ENCODE results near the gene SYT17. TPM values are rescaled to one million over a fixed set of nuclear protein-coding genes. Genes with fewer than 3 reads are reported as not detected.
A peak's percentile ranks its signal among the peaks of the same experiment; 100 is the strongest.

Gene SYT17
- total RNA-seq, 2 donors from 2014 or later: 3.9 to 9.2 TPM

DNA sequence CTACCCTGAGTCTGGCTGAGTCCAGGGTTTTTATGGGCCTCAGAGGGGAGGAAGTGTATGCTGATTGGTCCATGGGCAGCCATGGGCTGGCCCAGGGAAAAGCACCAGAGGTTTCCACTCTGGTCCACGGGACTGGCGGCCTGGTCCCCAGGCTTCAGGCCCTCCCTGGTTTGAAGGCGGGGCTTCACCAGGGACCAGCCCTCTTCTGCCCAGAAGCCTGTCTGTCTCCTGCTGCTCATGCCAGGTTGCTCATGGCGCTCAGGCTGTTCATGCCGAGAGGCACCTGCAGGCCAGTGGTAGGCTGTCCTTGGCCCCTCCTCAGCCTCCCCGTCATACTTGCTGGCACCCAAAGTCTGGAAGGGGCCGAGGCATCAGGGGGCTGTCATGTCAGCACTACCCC, 72.5 kb downstream of the SYT17 start:
- Histone ChIP-seq H3K36me3 (replicated peaks in 1 of 2; ENCODE audit: insufficient read depth in 1 of 2, low read depth in 2 of 2) (no peaks in the 10 kb centered on the region), H3K4me1 (peaks cover 3% of the 10 kb centered on the region), H3K27me3 (no peaks in the 10 kb centered on the region), H3K9me3 (no peaks in the 10 kb centered on the region), H3K4me3 (no peak overlapping the region), H3K27ac (no peak overlapping the region)
- TF ChIP-seq, protein P1, sequence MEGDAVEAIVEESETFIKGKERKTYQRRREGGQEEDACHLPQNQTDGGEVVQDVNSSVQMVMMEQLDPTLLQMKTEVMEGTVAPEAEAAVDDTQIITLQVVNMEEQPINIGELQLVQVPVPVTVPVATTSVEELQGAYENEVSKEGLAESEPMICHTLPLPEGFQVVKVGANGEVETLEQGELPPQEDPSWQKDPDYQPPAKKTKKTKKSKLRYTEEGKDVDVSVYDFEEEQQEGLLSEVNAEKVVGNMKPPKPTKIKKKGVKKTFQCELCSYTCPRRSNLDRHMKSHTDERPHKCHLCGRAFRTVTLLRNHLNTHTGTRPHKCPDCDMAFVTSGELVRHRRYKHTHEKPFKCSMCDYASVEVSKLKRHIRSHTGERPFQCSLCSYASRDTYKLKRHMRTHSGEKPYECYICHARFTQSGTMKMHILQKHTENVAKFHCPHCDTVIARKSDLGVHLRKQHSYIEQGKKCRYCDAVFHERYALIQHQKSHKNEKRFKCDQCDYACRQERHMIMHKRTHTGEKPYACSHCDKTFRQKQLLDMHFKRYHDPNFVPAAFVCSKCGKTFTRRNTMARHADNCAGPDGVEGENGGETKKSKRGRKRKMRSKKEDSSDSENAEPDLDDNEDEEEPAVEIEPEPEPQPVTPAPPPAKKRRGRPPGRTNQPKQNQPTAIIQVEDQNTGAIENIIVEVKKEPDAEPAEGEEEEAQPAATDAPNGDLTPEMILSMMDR (IDR thresholded peaks at IDR 0.05): no peak
- no peak for TF ChIP-seq POLR2A (IDR thresholded peaks at IDR 0.05)
- intact Hi-C loops (cut with DNase I): no loop called here
- WGBS, 2 donors: 93 to 100% methylated on average over 2 to 6 of the region's 7 CpGs
- ATAC-seq: no peak
- no peak for DNase-seq

DNA sequence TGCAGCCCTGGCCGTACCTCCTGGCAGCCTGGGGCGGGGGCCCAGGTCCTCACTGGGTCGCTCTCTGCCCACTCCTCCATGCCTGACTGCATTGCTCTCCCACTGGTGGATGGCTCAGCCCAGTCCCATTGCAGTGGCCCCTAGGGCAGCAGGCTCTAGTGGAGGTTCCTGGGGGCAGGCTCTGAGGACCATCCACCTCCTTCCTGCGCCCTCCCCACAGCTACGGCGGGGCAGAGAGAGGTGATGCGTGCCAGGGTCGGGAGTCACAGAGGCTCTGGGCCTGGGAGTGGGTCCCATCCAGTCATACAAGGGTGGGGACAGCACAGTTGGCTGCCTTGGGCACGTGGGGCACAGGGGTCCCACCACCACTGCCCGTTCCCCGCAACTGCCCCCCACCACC, 73.5 kb downstream of the SYT17 start:
- Histone ChIP-seq H3K27ac (no peak overlapping the region), H3K36me3 (replicated peaks in 1 of 2; ENCODE audit: insufficient read depth in 1 of 2, low read depth in 2 of 2) (no peaks in the 10 kb centered on the region), H3K4me1 (peaks cover 5% of the 10 kb centered on the region), H3K27me3 (no peaks in the 10 kb centered on the region), H3K9me3 (no peaks in the 10 kb centered on the region), H3K4me3 (no peak overlapping the region)
- 94 to 100% methylated on average over 1 to 11 of the region's 11 CpGs for WGBS, 2 donors
- intact Hi-C loops (cut with DNase I): no loop called here
- no peak for ATAC-seq
- TF ChIP-seq, protein P1 (IDR thresholded peaks at IDR 0.05): no peak
- no peak for TF ChIP-seq POLR2A (IDR thresholded peaks at IDR 0.05)
- DNase-seq: no peak

DNA sequence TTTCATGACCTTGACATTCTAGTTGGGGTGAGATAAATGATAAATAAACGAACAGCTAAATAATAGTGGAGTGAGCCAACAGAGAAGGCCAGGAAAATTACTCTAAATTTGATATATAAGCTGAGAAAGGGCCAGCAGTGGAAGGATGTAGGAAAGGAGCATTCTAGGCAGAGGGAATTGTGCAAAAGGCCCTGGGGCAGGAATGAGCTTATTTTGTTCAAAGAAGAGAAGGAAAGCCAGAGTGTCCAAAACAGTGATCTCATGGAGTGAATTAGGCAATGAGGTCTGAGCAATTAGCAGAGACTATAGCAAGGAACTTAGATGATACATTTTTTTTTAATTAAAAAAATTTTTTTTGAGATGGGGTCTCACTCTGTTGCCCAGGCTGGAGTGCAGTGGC, 74.1 kb downstream of the SYT17 start:
- intact Hi-C loops (cut with DNase I): no loop called here
- no peaks in the 10 kb centered on the region for H3K27me3 ChIP-seq
- WGBS, 2 donors: 3 to 10% methylated on average over 1 of the region's 1 CpG
- no peaks in the 10 kb centered on the region for H3K36me3 ChIP-seq (replicated peaks in 1 of 2; ENCODE audit: insufficient read depth in 1 of 2, low read depth in 2 of 2)
- no peak overlapping the region for H3K4me3 ChIP-seq
- no peaks in the 10 kb centered on the region for H3K9me3 ChIP-seq
- no peak for DNase-seq
- peaks cover 5% of the 10 kb centered on the region for H3K4me1 ChIP-seq
- no peak for ATAC-seq
- no peak overlapping the region for H3K27ac ChIP-seq
- TF ChIP-seq, protein P1 (IDR thresholded peaks at IDR 0.05): no peak
- no peak for TF ChIP-seq POLR2A (IDR thresholded peaks at IDR 0.05)

DNA sequence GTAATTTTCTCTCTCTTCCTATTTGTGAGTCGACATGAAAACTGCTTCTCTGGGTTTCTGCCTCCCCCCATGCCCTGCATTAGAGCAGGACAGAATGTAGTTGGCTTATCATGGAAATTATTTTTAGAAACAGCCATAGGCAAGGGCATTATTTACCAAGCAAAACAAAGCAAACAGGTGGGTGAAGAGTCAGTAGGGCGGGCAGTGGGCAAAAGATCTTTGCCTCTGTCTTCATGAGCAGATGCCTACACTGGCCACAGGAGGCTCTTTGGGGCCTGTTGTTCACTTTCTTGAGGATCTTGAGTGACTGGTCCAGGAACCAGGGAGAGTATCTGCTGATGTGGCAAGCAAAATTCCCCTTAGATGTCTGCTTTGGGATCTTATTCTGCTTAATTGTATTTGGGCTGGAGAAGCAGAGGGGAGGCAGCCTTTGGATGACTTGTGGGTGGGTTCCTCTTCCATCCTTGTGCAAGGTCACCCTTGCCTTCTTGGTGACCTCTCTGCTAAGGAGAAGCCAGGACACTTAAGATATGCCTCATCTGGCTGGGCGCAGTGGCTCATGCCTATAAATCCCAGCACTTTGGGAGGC, 75.0 kb downstream of the SYT17 start:
- intact Hi-C loops (cut with DNase I): no loop called here
- ATAC-seq (no peak), DNase-seq (no peak)
- Histone ChIP-seq H3K27ac (no peak overlapping the region), H3K36me3 (replicated peaks in 1 of 2; ENCODE audit: insufficient read depth in 1 of 2, low read depth in 2 of 2) (no peaks in the 10 kb centered on the region), H3K4me3 (no peak overlapping the region), H3K9me3 (no peaks in the 10 kb centered on the region), H3K27me3 (no peaks in the 10 kb centered on the region), H3K4me1 (peaks cover 5% of the 10 kb centered on the region)
- TF ChIP-seq POLR2A (IDR thresholded peaks at IDR 0.05): no peak
- TF ChIP-seq, protein P1 (IDR thresholded peaks at IDR 0.05): no peak
- WGBS, 2 donors: 68 to 70% methylated on average over 2 to 3 of the region's 3 CpGs

DNA sequence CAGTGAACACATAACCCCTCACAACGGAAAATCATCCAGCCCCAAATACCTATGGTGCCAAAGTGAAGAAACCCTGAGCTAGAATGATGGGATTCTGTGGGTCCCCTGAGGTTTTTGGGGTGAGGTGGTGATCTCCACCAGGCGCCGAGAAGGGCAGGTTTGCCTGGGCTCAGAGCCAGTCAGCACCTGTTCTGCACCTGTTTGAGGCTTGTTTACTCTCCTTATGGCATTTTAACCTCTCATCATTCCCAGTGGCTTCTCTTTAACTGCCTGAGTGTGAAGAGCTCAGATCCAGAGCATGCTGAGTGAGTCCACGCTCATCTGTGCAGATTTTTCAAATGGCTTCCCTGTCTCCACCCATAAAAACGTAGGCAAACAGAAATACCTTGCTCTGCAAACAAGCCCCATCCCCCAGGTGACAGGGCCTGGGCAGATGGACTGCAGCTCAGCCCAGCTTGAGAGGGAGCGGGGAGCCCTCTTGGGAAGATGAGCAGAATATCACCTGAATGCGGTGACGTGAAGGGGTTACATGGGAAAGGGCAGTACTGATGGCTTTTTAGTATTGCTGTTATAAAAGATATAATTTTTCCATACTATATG, 77.4 kb downstream of the SYT17 start:
- no peaks in the 10 kb centered on the region for H3K9me3 ChIP-seq
- TF ChIP-seq, protein P1 (IDR thresholded peaks at IDR 0.05): no peak
- TF ChIP-seq POLR2A (IDR thresholded peaks at IDR 0.05): no peak
- no peak overlapping the region for H3K4me3 ChIP-seq
- H3K36me3 ChIP-seq (replicated peaks in 1 of 2; ENCODE audit: insufficient read depth in 1 of 2, low read depth in 2 of 2): no peaks in the 10 kb centered on the region
- no peaks in the 10 kb centered on the region for H3K27me3 ChIP-seq
- ATAC-seq: no peak
- no peak overlapping the region for H3K27ac ChIP-seq
- intact Hi-C loops (cut with DNase I): no loop called here
- WGBS, 2 donors: 51 to 67% methylated on average over 8 of the region's 8 CpGs
- peak in 3 of 4 donors; percentile 18 to 50 (median 36) for DNase-seq
- H3K4me1 ChIP-seq: peaks cover 5% of the 10 kb centered on the region

Measured in body of pancreas (tissue), 4 donors.